CD4-positive, alpha-beta memory T cell (primary cell): ENCODE measurements around the gene GPER1. TPM values are rescaled to one million over a fixed set of nuclear protein-coding genes. Genes with fewer than 3 reads are reported as not detected.

Experiments used
- CTCF ChIA-PET: fragments of 350-600 bp; sonication (Branson Sonifier 250); formaldehyde crosslinking; loops from one replicate; lab custom pipeline; 2021; ENCODE audit warnings: inconsistent platforms; ENCODE audit not compliant: partially characterized antibody; lab: Charles Lee
- POLR2A ChIA-PET: fragments of 350-600 bp; sonication (Branson Sonifier 250); formaldehyde crosslinking; loops from one replicate; lab custom pipeline; 2021; ENCODE audit not compliant: partially characterized antibody; lab: Charles Lee
- DNase-seq, 5 donors: peaks; one replicate each; pipeline versions ENCODE4 v3.0.0 to v3.0.0-alpha.2; 2020 to 2022; ENCODE audit warnings: mixed read lengths in 1 of 5
- H3K27ac ChIP-seq: one replicate; pipeline ENCODE4 v1.7.0; 2013; ENCODE audit warnings: low read depth, low read length
- H3K27me3 ChIP-seq: 2 replicates; pipeline ENCODE4 v1.7.0; 2013; ENCODE audit warnings: mild to moderate bottlenecking, low read length, moderate library complexity; ENCODE audit not compliant: insufficient read depth
- H3K36me3 ChIP-seq: 2 replicates; pipeline ENCODE4 v1.7.0; 2013; ENCODE audit warnings: mild to moderate bottlenecking, low read length, moderate library complexity; ENCODE audit not compliant: insufficient read depth
- H3K4me1 ChIP-seq: 2 replicates; pipeline ENCODE4 v1.7.0; 2013; ENCODE audit warnings: mild to moderate bottlenecking, low read length, moderate library complexity; ENCODE audit not compliant: insufficient read depth
- H3K4me3 ChIP-seq, 2 donors: one replicate each; pipeline ENCODE4 v1.7.0; 2013; ENCODE audit warnings: low read length in 2 of 2, mild to moderate bottlenecking in 1 of 2
- H3K9me3 ChIP-seq, 2 donors: one replicate each; pipeline ENCODE4 v1.7.0; 2013; ENCODE audit warnings: low read length in 2 of 2, control low read depth in 1 of 2; ENCODE audit not compliant: control insufficient read depth in 1 of 2
- H3K27ac Mint-ChIP-seq, 7 donors: one replicate each; pipeline ENCODE4 v1.8.0; 2020 to 2021; ENCODE audit warnings: mixed read lengths in 7 of 7, mild to moderate bottlenecking in 6 of 7, inconsistent platforms in 3 of 7, moderate library complexity in 3 of 7
- H3K27me3 Mint-ChIP-seq, 2 donors: one replicate each; pipeline ENCODE4 v1.8.0; 2020 to 2021; ENCODE audit warnings: mixed read lengths in 2 of 2
- H3K36me3 Mint-ChIP-seq, 2 donors: one replicate each; pipeline ENCODE4 v1.8.0; 2020 to 2021; ENCODE audit warnings: mixed read lengths in 2 of 2, inconsistent platforms in 1 of 2, mild to moderate bottlenecking in 1 of 2
- H3K4me1 Mint-ChIP-seq, 4 donors: one replicate each; pipeline ENCODE4 v1.8.0; 2020 to 2021; ENCODE audit warnings: mixed read lengths in 4 of 4, mild to moderate bottlenecking in 1 of 4
- H3K4me3 Mint-ChIP-seq, 8 donors: one replicate each; pipeline ENCODE4 v1.8.0; 2020 to 2021; ENCODE audit warnings: mixed read lengths in 8 of 8, mild to moderate bottlenecking in 7 of 8, moderate library complexity in 6 of 8, inconsistent platforms in 3 of 8
- H3K9me3 Mint-ChIP-seq, 8 donors: one replicate each; pipeline ENCODE4 v1.8.0; 2020 to 2021; ENCODE audit warnings: mixed read lengths in 8 of 8, mild to moderate bottlenecking in 5 of 8, inconsistent platforms in 3 of 8, moderate library complexity in 1 of 8
- intact Hi-C: fragments of 100-400 bp; cut with micrococcal nuclease; formaldehyde crosslinking; loops from one replicate; pipeline ENCODE4 v1.15.1; 2023
- polyA plus RNA-seq, 2 donors: library from polyadenylated mRNA; unstranded; fragments of 300-500 nt; fragmentation: Illumina TruSeq; gene quantifications; one replicate each; pipeline ENCODE4 v1.2.3, GENCODE V29; 2021
- total RNA-seq, 2 experiments: library from RNA; stranded (reverse); gene quantifications; one replicate each; pipeline ENCODE4 v1.2.3, GENCODE V29; 2021

The GPER1 gene
- total and polyA plus RNA-seq, 4 experiments from 2014 or later: not detected

DNA sequence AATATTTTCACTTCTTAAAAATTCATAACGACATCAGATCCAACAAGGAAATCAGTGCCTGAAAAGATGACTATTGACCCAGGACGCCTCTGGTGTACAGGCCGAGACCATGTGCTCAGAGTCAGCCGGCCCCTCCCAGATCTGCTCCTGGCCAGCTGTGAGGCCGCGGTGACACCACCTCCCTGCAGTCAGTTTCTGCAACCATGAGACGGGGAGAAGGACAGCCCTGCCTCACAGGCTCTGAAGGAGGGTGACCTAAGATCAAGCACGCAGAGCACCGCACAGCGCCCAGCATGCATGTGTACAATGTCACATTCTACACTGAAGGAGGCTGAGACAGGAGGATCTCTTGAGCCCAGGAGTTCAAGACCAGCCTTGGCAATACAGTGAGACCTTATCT, 2.6 kb upstream of the GPER1 start:
- CTCF ChIA-PET: interaction anchor here (1.2 to 2.4 kb wide), 5 partner anchors 10 to 91 kb away, joined by 3 to 22 read pairs (median 6); a partner anchor contains a TSS
- DNase-seq: no peak
- no peak overlapping the region for H3K4me3 ChIP-seq
- Mint-ChIP-seq H3K36me3 (no peaks in the 10 kb centered on the region), H3K9me3 (no peaks in the 10 kb centered on the region), H3K4me1 (peaks cover 8 to 14% (median 8%) of the 10 kb centered on the region in 4 donors), H3K27me3 (no peaks in the 10 kb centered on the region), H3K27ac (no peak overlapping the region), H3K4me3 (no peak overlapping the region)
- no peaks in the 10 kb centered on the region for H3K9me3 ChIP-seq
- H3K27me3 ChIP-seq: no peaks in the 10 kb centered on the region
- H3K4me1 ChIP-seq: peaks cover 10% of the 10 kb centered on the region
- H3K36me3 ChIP-seq: no peaks in the 10 kb centered on the region
- no peak overlapping the region for H3K27ac ChIP-seq
- POLR2A ChIA-PET: no interaction called here
- intact Hi-C loops: no loop called here

DNA sequence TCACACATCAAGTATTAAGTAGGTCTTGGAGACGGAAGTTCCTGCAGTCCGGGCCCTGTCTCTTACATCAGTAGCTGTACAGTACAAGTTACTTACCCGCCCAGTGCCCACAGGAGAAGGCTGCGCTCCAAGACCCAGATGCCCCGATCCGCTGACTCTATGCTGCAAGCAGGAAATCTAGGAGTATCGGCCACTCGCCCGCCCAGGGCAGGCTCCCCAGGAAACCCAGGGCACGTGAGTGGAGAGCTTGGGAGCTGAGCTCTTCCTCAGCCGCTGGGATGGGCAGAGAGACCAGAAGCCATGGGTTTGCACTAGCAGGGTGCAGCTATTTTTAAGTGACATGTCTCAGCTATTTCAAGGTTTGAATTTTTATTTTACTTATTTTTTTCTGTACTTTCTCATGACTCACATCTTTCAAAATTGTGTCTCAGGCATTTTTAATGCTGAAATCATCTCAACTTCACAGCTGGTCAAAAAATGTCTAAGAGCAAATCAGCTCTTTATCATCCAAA, 1.9 kb upstream of the GPER1 start:
- intact Hi-C loops: loop anchor here (2.0 kb wide), 1 partner anchor 389 kb away; no protein-coding TSS in a partner anchor
- Histone ChIP-seq H3K9me3 (no peaks in the 10 kb centered on the region), H3K27ac (no peak overlapping the region), H3K36me3 (no peaks in the 10 kb centered on the region), H3K4me3 (no peak overlapping the region), H3K27me3 (no peaks in the 10 kb centered on the region), H3K4me1 (peaks cover 10% of the 10 kb centered on the region)
- Mint-ChIP-seq H3K27ac (no peak overlapping the region), H3K9me3 (no peaks in the 10 kb centered on the region), H3K36me3 (no peaks in the 10 kb centered on the region), H3K4me3 (no peak overlapping the region), H3K27me3 (no peaks in the 10 kb centered on the region), H3K4me1 (peaks cover 8 to 14% (median 8%) of the 10 kb centered on the region in 4 donors)
- DNase-seq: no peak
- ChIA-PET POLR2A (no interaction called here), CTCF (interaction anchor here (0.6 to 2.4 kb wide), 16 partner anchors 11 to 107 kb away, joined by 3 to 22 read pairs (median 5); a partner anchor contains a TSS)

DNA sequence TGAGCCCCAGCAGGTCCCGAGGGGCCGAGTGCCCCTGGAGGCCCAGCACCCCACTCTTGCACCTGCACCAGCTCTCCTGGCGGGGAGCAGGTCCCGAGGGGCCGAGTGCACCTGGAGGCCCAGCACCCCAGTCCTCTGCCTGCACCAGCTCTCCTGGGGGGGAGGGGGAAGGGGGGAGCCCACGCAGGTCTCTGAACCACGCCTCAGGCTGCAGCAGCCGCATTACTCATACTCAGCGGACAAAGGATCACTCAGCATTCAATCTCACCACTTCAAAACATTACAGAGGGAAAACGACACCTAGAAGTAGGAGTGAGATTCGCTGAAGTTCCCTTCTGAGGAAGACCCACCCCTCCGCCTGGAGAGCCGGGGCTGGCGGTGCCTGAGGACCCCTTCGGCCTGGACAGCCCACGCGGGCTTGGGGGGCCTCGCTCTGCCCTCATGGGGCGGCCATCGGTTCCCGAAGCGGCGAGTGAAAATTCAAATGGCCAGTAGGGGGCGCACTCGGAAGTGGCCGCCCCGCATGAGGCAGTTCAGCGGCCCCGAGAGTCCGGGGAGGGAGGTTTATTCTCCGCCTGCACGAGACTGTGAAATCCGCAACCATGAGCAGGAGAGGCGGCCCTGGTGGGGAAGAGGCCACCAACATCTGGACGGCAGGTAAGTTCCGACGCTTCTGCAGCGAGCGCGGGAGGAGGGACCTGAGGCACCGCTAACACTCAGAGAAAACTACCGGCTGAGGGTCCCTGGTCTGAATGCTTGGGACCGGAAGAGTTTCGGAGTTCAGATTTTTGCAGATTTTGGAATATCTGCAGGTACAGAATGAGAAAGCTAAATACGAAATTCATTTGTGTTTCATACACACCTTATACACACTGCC, 1.1 kb upstream of the GPER1 start:
- peak; percentile 56 to 67 (median 59) for DNase-seq
- POLR2A ChIA-PET: no interaction called here
- Histone ChIP-seq H3K27me3 (no peaks in the 10 kb centered on the region), H3K9me3 (no peaks in the 10 kb centered on the region), H3K4me3 (peak overlapping the region in 1 of 2 donors; percentile 21), H3K27ac (no peak overlapping the region), H3K4me1 (peaks cover 10% of the 10 kb centered on the region), H3K36me3 (no peaks in the 10 kb centered on the region)
- H3K4me1 Mint-ChIP-seq: peaks cover 8 to 14% (median 9%) of the 10 kb centered on the region in 4 donors
- peak overlapping the region; percentile 65 to 79 (median 70) for H3K4me3 Mint-ChIP-seq
- intact Hi-C loops: loop anchor here (1.0 to 2.0 kb wide), 3 partner anchors 83 to 388 kb away; no protein-coding TSS in a partner anchor
- H3K27ac Mint-ChIP-seq: peak overlapping the region in 2 of 7 donors; percentile 36 to 47
- CTCF ChIA-PET: interaction anchor here (0.6 to 2.4 kb wide), 21 partner anchors 12 to 113 kb away, joined by 3 to 22 read pairs (median 5); a partner anchor contains a TSS
- peaks cover under 1 to 2% of the 10 kb centered on the region in 2 donors for H3K36me3 Mint-ChIP-seq
- H3K27me3 Mint-ChIP-seq: no peaks in the 10 kb centered on the region
- H3K9me3 Mint-ChIP-seq: no peaks in the 10 kb centered on the region

- Mint-ChIP-seq H3K27ac (peak overlapping the region in 1 of 7 donors; percentile 36), H3K9me3 (no peaks in the 10 kb centered on the region), H3K4me3 (peak overlapping the region in 4 of 8 donors; percentile 67 to 79 (median 74)), H3K4me1 (peaks cover 8 to 14% (median 9%) of the 10 kb centered on the region in 4 donors), H3K36me3 (peaks cover 2 to 4% of the 10 kb centered on the region in 2 donors), H3K27me3 (no peaks in the 10 kb centered on the region)
- Histone ChIP-seq H3K27ac (no peak overlapping the region), H3K9me3 (no peaks in the 10 kb centered on the region), H3K4me3 (no peak overlapping the region), H3K36me3 (no peaks in the 10 kb centered on the region), H3K4me1 (peaks cover 10% of the 10 kb centered on the region), H3K27me3 (no peaks in the 10 kb centered on the region)
- ChIA-PET CTCF (interaction anchor here (0.8 to 2.4 kb wide), 7 partner anchors 52 to 114 kb away, joined by 3 to 14 read pairs (median 5); a partner anchor contains a TSS), POLR2A (no interaction called here)
- intact Hi-C loops: loop anchor here (1.0 to 2.0 kb wide), 3 partner anchors 83 to 387 kb away; no protein-coding TSS in a partner anchor
- no peak for DNase-seq
Measured at GRCh38 chr7:1087465-1087814, 473 bp upstream of the GPER1 start.

DNA sequence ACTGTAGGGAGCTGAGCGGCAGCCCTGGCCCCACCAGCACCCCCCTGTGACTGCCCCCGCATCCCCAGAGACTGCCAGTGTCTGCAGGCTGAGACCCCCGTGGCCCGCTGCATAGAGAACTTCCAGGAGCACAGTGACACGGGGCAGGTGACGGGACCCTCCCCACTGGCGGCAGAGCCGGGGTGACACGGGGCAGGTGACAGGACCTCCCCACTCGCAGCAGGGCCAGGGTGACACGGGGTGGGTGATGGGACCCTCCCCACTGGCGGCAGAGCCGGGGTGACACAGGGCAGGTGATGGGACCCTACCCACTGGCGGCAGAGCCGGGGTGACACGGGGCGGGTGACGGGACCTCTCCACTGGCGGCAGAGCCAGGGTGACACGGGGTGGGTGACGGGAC, 2.3 kb downstream of the GPER1 start:
- Mint-ChIP-seq H3K27me3 (no peaks in the 10 kb centered on the region), H3K4me3 (no peak overlapping the region), H3K27ac (no peak overlapping the region), H3K4me1 (peaks cover 8 to 14% (median 9%) of the 10 kb centered on the region in 4 donors), H3K9me3 (no peaks in the 10 kb centered on the region), H3K36me3 (peaks cover 2 to 7% of the 10 kb centered on the region in 2 donors)
- no peak for DNase-seq
- Histone ChIP-seq H3K27ac (no peak overlapping the region), H3K4me3 (no peak overlapping the region), H3K4me1 (peaks cover 10% of the 10 kb centered on the region), H3K9me3 (no peaks in the 10 kb centered on the region), H3K36me3 (no peaks in the 10 kb centered on the region), H3K27me3 (no peaks in the 10 kb centered on the region)
- ChIA-PET CTCF (interaction anchor here (1.0 to 1.6 kb wide), 3 partner anchors 85 to 97 kb away, joined by 3 to 6 read pairs (median 4); no protein-coding TSS in a partner anchor), POLR2A (no interaction called here)
- intact Hi-C loops: no loop called here

- H3K4me3 Mint-ChIP-seq: no peak overlapping the region
- POLR2A ChIA-PET: no interaction called here
- H3K27ac Mint-ChIP-seq: no peak overlapping the region
Measured at GRCh38 chr7:1090686-1091643, 3.1 kb downstream of the GPER1 start.

More at GRCh38 chr7:1090686-1091643, 3.1 kb downstream of the GPER1 start:
- no peaks in the 10 kb centered on the region for H3K27me3 Mint-ChIP-seq
- Histone ChIP-seq H3K27ac (no peak overlapping the region), H3K4me1 (peaks cover 10% of the 10 kb centered on the region), H3K36me3 (no peaks in the 10 kb centered on the region), H3K27me3 (no peaks in the 10 kb centered on the region), H3K9me3 (no peaks in the 10 kb centered on the region), H3K4me3 (no peak overlapping the region)
- no peaks in the 10 kb centered on the region for H3K9me3 Mint-ChIP-seq
- CTCF ChIA-PET: interaction anchor here (0.6 to 1.6 kb wide), 5 partner anchors 41 to 98 kb away, joined by 3 to 6 read pairs (median 3); no protein-coding TSS in a partner anchor
- DNase-seq: no peak
- intact Hi-C loops: no loop called here
- peaks cover 8 to 14% (median 9%) of the 10 kb centered on the region in 4 donors for H3K4me1 Mint-ChIP-seq
- peaks cover 2 to 7% of the 10 kb centered on the region in 2 donors for H3K36me3 Mint-ChIP-seq
